Esophagus muscularis mucosa (tissue), 3 donors: ENCODE measurements around the gene CTH.
"Not testable (repeated sequence)": the region's sequence is repeated elsewhere in the genome, so short reads cannot be mapped to it uniquely, and the experiment has no call there.

Source experiments
- CTCF ChIP-seq, 3 experiments: fragments of 200-600 bp in 2 of 3; fragments of 450-650 bp in 1 of 3; sonication (generic) in 2 of 3; IDR thresholded peaks; one replicate each; pipeline ENCODE4 v1.5.1; 2017 to 2019; ENCODE audit warnings: antibody characterized with exemption in 3 of 3, mild to moderate bottlenecking in 2 of 3, moderate library complexity in 1 of 3
- POLR2A ChIP-seq: fragments of 450-650 bp; IDR thresholded peaks from one replicate; pipeline ENCODE4 v1.6.1; 2017; ENCODE audit warnings: antibody characterized with exemption, moderate library complexity, mild to moderate bottlenecking, low read depth

- TF ChIP-seq CTCF (IDR thresholded peaks at IDR 0.05); POLR2A: not testable (repeated sequence)
These were observed 43.7 kb upstream of the CTH start for GRCh38 chr1:70367397-70367796.
